Karpas-422 (cell line): ENCODE measurements around the gene LHX4. TPM values are rescaled to one million over a fixed set of nuclear protein-coding genes. Genes with fewer than 3 reads are reported as not detected.

Experiments
- DNase-seq: peaks from one replicate; pipeline ENCODE4 v3.0.0-alpha.2; 2015
- H2AFZ ChIP-seq: fragments of 200-600 bp; sonication (generic); 2 replicates; pipeline ENCODE4 v1.6.1; 2014; ENCODE audit warnings: antibody characterized with exemption, low read length, mixed read lengths
- H3K27ac ChIP-seq: fragments of 200-600 bp; sonication (generic); 2 replicates; pipeline ENCODE4 v1.5.1; 2014; ENCODE audit warnings: mild to moderate bottlenecking, low read length, moderate library complexity
- H3K27me3 ChIP-seq: fragments of 200-600 bp; sonication (generic); 2 replicates; pipeline ENCODE4 v1.6.1; 2014; ENCODE audit warnings: low read length, mixed read lengths
- H3K36me3 ChIP-seq: fragments of 200-600 bp; sonication (generic); 2 replicates; pipeline ENCODE4 v1.6.1; 2014; ENCODE audit warnings: low read length, mixed read lengths; ENCODE audit not compliant: insufficient read depth
- H3K4me1 ChIP-seq: fragments of 200-600 bp; sonication (generic); 2 replicates; pipeline ENCODE4 v1.6.1; 2014; ENCODE audit warnings: mild to moderate bottlenecking, low read length, mixed read lengths
- H3K4me2 ChIP-seq: fragments of 200-600 bp; sonication (generic); 2 replicates; pipeline ENCODE4 v1.6.1; 2014; ENCODE audit warnings: low read length, low read depth, mild to moderate bottlenecking; ENCODE audit not compliant: poor library complexity, severe bottlenecking
- H3K4me3 ChIP-seq: fragments of 200-600 bp; sonication (generic); 2 replicates; pipeline ENCODE4 v1.5.1; 2014; ENCODE audit warnings: mild to moderate bottlenecking, antibody characterized with exemption, low read length, mixed read lengths
- H3K79me2 ChIP-seq: fragments of 200-600 bp; sonication (generic); 2 replicates; pipeline ENCODE4 v1.6.1; 2014; ENCODE audit warnings: mild to moderate bottlenecking, low read length, mixed read lengths
- H3K9ac ChIP-seq: fragments of 200-600 bp; sonication (generic); 2 replicates; pipeline ENCODE4 v1.6.0; 2014; ENCODE audit warnings: low read length
- H3K9me2 ChIP-seq: fragments of 200-600 bp; sonication (generic), shearing (Covaris generic); replicated peaks from 2 replicates; pipeline ENCODE4 v1.6.0; 2014; ENCODE audit warnings: mild to moderate bottlenecking, low read length, moderate library complexity; ENCODE audit not compliant: insufficient read depth
- H3K9me3 ChIP-seq: fragments of 300-700, 200-600 bp; sonication (generic); 2 replicates; pipeline ENCODE4 v1.6.1; 2014; ENCODE audit warnings: low read length, mixed read lengths
- H4K20me1 ChIP-seq: fragments of 200-600 bp; sonication (generic); 2 replicates; pipeline ENCODE4 v1.6.1; 2014; ENCODE audit warnings: mild to moderate bottlenecking, antibody characterized with exemption, low read length, low read depth; ENCODE audit not compliant: insufficient read depth
- total RNA-seq: library from RNA; depleted of rRNA; stranded (reverse); fragments of >200 nt; shearing (Covaris generic); gene quantifications from 2 replicates; pipeline ENCODE4 v1.2.3, GENCODE V29; 2014; ENCODE audit warnings: low replicate concordance; rRNA removed

Gene LHX4
- total RNA-seq, 1 experiment from 2014 or later = not detected

DNA sequence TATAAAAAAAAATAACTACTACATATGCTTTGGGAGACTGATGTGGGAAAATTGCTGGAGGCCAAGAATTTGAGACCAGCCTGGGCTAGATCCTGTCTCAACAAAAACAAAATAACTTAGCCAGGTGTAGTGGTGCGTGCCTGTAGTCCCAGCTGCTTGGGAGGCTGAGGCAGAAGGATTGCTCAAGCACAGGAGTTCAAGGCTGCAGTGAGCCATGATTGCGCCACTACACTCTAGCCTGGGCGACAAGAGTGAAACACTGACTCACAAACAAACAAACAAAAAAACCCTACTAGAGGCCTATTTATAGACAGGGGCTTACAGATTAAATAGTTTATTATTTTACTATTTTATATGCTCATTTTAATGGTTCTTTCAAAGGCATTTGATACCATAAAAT, 80.0 kb downstream of the LHX4 start:
- Histone ChIP-seq H3K27me3 (no peaks in the 10 kb centered on the region), H3K4me3 (no peak overlapping the region), H3K9me2 (no peaks in the 10 kb centered on the region), H3K79me2 (peaks cover 10% of the 10 kb centered on the region), H2AFZ (no peak overlapping the region), H3K27ac (no peak overlapping the region), H3K36me3 (peaks cover 3% of the 10 kb centered on the region; the same call in 1 of the 2 replicates), H3K9ac (no peak overlapping the region), H3K9me3 (no peaks in the 10 kb centered on the region), H4K20me1 (no peaks in the 10 kb centered on the region), H3K4me1 (no peaks in the 10 kb centered on the region), H3K4me2 (no peak overlapping the region)
- DNase-seq = no peak

GRCh38 chr1:180311011-180311730, 81.1 kb downstream of the LHX4 start:
- Histone ChIP-seq H3K27me3 (no peaks in the 10 kb centered on the region), H3K9ac (no peak overlapping the region), H4K20me1 (no peaks in the 10 kb centered on the region), H3K9me2 (no peaks in the 10 kb centered on the region), H3K4me3 (no peak overlapping the region), H3K9me3 (no peaks in the 10 kb centered on the region), H3K36me3 (peaks cover 3% of the 10 kb centered on the region; the same call in 1 of the 2 replicates), H2AFZ (no peak overlapping the region), H3K27ac (no peak overlapping the region), H3K4me2 (no peak overlapping the region), H3K79me2 (peaks cover 15% of the 10 kb centered on the region), H3K4me1 (no peaks in the 10 kb centered on the region)
- no peak for DNase-seq

- Histone ChIP-seq H3K4me3 (no peak overlapping the region), H3K9ac (no peak overlapping the region), H2AFZ (no peak overlapping the region), H3K27me3 (no peaks in the 10 kb centered on the region), H3K36me3 (no peaks in the 10 kb centered on the region), H3K27ac (no peak overlapping the region), H3K9me2 (no peaks in the 10 kb centered on the region), H3K9me3 (no peaks in the 10 kb centered on the region), H3K4me1 (no peaks in the 10 kb centered on the region), H4K20me1 (no peaks in the 10 kb centered on the region), H3K4me2 (no peak overlapping the region), H3K79me2 (peaks cover 10% of the 10 kb centered on the region; the same call in 1 of the 2 replicates)
- DNase-seq = no peak
Observed at GRCh38 chr1:180312926-180313325, 82.9 kb downstream of the LHX4 start.

GRCh38 chr1:180327089-180327488, 97.0 kb downstream of the LHX4 start:
- DNase-seq = no peak
- Histone ChIP-seq H3K9ac (no peak overlapping the region), H3K79me2 (peaks cover 32% of the 10 kb centered on the region), H2AFZ (no peak overlapping the region), H3K4me1 (no peaks in the 10 kb centered on the region), H4K20me1 (no peaks in the 10 kb centered on the region), H3K27ac (no peak overlapping the region), H3K4me3 (no peak overlapping the region), H3K9me3 (peaks cover 4% of the 10 kb centered on the region; the same call in 1 of the 2 replicates), H3K27me3 (no peaks in the 10 kb centered on the region), H3K9me2 (no peaks in the 10 kb centered on the region), H3K4me2 (no peak overlapping the region), H3K36me3 (no peaks in the 10 kb centered on the region)

Other genes starting within 250 kb of the LHX4 start
- gene QSOX1, start 75.4 kb upstream of the LHX4 start, total RNA-seq = 4.7 and 10.0 TPM in 2 replicates